Upper lobe of left lung (tissue), 4 donors: ENCODE data around the gene OTOG.

Experiments
- CTCF ChIP-seq, 6 experiments: fragments of 450-650 bp in 4 of 6; fragments of 200-600 bp in 2 of 6; sonication (generic) in 2 of 6; IDR thresholded peaks; one replicate each; pipeline ENCODE4 v1.5.1; 2016 to 2019; ENCODE audit warnings: antibody characterized with exemption in 6 of 6
- POLR2A ChIP-seq, 4 donors: fragments of 450-650 bp; IDR thresholded peaks; one replicate each; pipeline ENCODE4 v1.5.1; 2016 to 2017; ENCODE audit warnings: antibody characterized with exemption in 4 of 4, mild to moderate bottlenecking in 2 of 4
- POLR2AphosphoS5 ChIP-seq, 2 donors: sonication (generic); formaldehyde crosslinking; IDR thresholded peaks; one replicate each; pipeline ENCODE4 v1.5.1; 2017; ENCODE audit warnings: antibody characterized with exemption in 2 of 2

GRCh38 chr11:17605651-17606122, 58.6 kb downstream of the OTOG start:
- TF ChIP-seq CTCF (IDR thresholded peaks at IDR 0.05) = no peak
- TF ChIP-seq POLR2AphosphoS5 (IDR thresholded peaks at IDR 0.05) = no peak
- no peak for TF ChIP-seq POLR2A (IDR thresholded peaks at IDR 0.05)
